Loucy (cell line): ENCODE measurements around the gene RNASE7.

Experiments used
- EZH2phosphoT487 ChIP-seq: fragments of 200-600 bp; IDR thresholded peaks from 2 replicates; pipeline ENCODE4 v1.6.1; 2018; ENCODE audit warnings: antibody characterized with exemption, mild to moderate bottlenecking, moderate library complexity, borderline replicate concordance
- TF ChIP-seq, protein P1 (sequence below): fragments of 200-600 bp; sonication (generic); conservative IDR thresholded peaks from 2 replicates; pipeline ENCODE4 v1.5.1; 2014; ENCODE audit warnings: mild to moderate bottlenecking, antibody characterized with exemption, low read length

DNA sequence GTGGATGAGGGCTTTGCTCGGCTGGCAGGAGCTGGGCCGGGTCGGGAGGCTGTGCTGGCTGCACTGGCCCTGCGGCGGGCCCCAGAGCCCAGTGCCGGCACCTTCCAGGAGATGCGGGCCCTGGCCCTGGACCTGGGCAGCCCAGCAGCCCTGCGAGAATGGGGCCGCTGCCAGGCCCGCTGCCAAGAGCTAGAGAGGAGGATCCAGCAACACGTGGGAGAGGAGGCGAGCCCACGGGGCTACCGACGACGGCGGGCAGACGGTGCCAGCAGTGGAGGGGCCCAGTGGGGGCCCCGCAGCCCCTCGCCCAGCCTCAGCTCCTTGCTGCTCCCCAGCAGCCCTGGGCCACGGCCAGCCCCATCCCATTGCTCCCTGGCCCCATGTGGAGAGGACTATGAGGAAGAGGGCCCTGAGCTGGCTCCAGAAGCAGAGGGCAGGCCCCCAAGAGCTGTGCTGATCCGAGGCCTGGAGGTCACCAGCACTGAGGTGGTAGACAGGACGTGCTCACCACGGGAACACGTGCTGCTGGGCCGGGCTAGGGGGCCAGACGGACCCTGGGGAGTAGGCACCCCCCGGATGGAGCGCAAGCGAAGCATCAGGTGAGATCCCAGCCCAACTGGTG is 39.5 kb downstream of the RNASE7 start:
- TF ChIP-seq, protein P1, sequence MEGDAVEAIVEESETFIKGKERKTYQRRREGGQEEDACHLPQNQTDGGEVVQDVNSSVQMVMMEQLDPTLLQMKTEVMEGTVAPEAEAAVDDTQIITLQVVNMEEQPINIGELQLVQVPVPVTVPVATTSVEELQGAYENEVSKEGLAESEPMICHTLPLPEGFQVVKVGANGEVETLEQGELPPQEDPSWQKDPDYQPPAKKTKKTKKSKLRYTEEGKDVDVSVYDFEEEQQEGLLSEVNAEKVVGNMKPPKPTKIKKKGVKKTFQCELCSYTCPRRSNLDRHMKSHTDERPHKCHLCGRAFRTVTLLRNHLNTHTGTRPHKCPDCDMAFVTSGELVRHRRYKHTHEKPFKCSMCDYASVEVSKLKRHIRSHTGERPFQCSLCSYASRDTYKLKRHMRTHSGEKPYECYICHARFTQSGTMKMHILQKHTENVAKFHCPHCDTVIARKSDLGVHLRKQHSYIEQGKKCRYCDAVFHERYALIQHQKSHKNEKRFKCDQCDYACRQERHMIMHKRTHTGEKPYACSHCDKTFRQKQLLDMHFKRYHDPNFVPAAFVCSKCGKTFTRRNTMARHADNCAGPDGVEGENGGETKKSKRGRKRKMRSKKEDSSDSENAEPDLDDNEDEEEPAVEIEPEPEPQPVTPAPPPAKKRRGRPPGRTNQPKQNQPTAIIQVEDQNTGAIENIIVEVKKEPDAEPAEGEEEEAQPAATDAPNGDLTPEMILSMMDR, result no peak
- no peak for TF ChIP-seq EZH2phosphoT487
